GM12801 (cell line): ENCODE results near the gene ATP2A3.

ENCODE experiments used
- TF ChIP-seq, protein P1 (sequence below): IDR thresholded peaks from one replicate; pipeline ENCODE4 v1.5.1; 2011; ENCODE audit warnings: control low read depth; ENCODE audit not compliant: insufficient read length; ENCODE audit errors: extremely low read depth

ATP2A3 gene

DNA sequence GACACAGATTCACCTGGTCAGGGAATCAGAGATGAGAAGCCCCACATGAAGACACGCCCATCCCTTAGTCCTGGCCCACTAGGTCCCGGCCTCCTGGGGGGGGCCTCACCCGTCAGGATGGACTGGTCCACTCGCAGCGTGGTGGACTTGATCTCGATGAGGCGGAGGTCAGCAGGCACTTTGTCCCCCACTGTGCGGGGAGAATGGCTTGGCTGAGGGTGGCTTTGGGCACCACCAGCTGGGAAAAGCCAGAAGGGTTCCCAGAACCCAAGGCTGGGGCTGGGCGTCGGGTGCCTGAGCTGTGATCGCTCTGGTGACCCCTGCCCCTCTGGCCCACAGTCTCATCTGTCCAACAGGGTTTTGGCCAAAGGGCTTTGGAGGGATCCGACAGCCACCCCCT lies 13.7 kb downstream of the ATP2A3 start:
- TF ChIP-seq, protein P1, sequence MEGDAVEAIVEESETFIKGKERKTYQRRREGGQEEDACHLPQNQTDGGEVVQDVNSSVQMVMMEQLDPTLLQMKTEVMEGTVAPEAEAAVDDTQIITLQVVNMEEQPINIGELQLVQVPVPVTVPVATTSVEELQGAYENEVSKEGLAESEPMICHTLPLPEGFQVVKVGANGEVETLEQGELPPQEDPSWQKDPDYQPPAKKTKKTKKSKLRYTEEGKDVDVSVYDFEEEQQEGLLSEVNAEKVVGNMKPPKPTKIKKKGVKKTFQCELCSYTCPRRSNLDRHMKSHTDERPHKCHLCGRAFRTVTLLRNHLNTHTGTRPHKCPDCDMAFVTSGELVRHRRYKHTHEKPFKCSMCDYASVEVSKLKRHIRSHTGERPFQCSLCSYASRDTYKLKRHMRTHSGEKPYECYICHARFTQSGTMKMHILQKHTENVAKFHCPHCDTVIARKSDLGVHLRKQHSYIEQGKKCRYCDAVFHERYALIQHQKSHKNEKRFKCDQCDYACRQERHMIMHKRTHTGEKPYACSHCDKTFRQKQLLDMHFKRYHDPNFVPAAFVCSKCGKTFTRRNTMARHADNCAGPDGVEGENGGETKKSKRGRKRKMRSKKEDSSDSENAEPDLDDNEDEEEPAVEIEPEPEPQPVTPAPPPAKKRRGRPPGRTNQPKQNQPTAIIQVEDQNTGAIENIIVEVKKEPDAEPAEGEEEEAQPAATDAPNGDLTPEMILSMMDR, result no peak

DNA sequence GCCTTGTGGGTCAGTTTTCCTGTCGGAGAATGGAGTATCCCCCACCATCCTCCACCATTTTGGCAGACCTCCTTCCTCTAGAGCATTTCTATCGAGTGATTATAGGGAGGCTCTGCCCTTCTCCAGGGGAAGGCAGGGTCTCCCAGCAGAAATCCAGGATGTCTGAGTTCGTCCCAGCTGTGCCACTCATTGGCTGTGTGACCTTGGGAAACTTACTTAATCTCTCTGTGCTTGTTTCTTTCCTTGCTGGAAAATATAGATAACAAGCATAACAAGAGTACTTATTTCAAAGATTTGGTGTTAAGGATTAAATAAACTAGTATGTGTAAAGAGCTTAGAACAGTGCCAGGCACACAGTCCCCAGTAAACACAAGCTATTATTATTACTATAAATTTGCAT lies 14.8 kb downstream of the ATP2A3 start:
- TF ChIP-seq, protein P1, result no peak

DNA sequence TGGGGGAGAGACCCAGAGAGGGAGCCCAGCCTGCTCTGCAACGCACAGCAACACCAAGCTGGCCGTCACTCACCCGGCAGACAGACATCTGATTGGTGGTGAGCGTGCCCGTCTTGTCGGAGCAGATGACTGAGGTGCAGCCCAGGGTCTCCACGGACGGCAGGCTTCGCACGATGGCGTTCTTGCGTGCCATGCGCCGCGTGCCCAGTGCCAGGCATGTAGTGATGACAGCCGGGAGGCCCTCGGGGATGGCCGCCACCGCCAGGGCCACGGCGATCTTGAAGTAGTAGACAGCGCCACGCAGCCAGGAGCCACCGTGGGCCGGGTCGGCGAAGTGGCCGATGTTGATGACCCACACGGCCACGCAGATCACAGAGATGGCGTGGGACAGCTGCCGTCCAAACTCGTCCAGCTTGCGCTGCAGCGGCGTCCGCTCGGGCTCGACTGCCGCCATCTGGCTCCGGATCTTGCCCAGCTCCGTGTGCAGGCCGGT lies 16.9 kb downstream of the ATP2A3 start:
- TF ChIP-seq, protein P1, result no peak

- TF ChIP-seq, protein P1, result no peak
Measured at GRCh38 chr17:3946711-3947235, 17.5 kb downstream of the ATP2A3 start.

DNA sequence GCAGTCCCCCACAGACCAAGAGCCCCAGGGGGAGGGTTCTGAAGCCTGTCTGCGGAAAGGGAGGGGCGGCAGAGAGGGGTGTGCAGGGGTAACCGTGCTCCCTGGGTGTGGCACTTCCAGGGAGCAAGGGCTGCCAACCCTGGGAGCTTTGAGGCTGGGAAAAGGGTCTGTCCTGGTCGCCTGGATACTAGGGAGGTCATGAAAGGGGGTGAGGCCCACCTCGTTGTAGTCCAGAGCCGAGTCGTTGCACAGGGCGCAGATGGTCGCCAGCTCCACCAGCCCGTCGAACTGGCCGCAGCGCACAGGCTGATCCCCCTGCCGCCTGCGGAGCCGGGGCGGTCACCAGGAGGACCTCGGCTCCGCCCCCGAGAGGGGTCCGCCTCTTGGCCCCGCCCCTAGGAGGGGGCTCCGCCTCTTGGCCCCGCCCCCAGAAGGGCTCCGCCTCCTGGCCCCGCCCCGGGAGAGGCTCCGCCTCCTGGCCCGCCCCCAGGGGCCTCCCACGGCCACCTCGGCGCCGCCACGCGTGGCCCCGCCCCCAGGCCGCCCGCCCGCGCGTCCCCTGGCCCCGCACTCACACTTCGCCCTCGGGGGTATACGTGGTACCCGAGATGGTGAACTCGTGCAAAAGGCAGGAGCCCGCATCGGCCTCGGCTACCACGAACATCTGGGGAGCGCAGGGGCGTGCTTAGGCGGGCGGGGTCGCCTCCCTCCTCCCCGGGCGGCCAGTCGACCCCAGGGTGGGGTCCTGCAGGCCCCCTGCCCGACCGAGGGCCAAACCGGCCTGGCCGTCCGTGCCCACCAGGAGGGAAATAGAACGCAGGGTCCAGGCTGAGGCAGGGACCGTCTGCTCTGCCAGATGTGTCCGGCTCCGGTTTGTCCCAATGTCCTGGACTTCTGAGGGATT lies 19.5 kb downstream of the ATP2A3 start:
- TF ChIP-seq, protein P1, result no peak

GRCh38 chr17:3943240-3943891 lies 20.9 kb downstream of the ATP2A3 start:
- TF ChIP-seq, protein P1, result no peak

DNA sequence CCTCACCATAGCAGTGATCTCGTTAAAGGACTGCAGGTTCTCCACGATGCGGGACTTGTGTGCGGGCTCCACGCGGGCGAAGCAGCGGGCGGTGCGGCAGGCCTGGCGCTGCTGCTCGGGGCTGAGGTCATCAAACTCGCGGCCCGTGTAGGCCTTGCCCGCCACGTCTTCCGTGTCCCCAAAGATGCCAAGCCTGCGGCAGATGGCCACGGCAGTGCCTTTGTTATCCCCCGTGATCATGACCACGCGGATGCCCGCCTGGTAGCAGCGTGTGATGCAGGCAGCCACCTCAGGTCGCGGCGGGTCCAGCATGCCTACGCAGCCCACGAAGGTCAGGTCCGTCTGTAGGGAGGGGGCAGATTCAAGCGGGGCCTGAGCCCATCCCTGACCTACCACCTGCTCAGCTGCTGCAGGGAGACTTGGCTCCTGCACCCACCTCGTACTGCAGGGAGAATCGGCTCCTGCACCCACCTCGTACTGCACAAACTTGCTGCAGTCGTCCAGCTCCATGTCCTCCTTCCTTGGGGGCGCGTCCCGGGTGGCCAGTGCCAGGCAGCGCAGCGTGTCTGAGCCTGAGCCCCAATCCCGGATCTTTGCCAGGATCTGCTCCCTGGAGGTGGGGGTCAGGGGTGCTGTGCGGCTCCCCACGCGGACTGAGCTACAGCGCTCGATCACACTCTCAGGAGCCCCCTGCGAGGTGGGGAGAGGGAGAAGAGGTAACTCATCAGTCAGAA lies 23.1 kb downstream of the ATP2A3 start:
- TF ChIP-seq, protein P1, result no peak
